SK-N-SH (cell line): ENCODE data around the gene TBC1D19.

Source experiments
- FOXM1 ChIP-seq: IDR thresholded peaks from 2 replicates; pipeline ENCODE4 v1.4.0; 2012; ENCODE audit warnings: low read depth, mild to moderate bottlenecking
- POLR2AphosphoS5 ChIP-seq: IDR thresholded peaks from 2 replicates; pipeline ENCODE4 v1.6.1; 2012; ENCODE audit warnings: low read depth, low read length
- RAD21 ChIP-seq: IDR thresholded peaks from 2 replicates; pipeline ENCODE4 v1.6.1; 2012; ENCODE audit warnings: mild to moderate bottlenecking, low read length
- RXRA ChIP-seq: IDR thresholded peaks from 2 replicates; pipeline ENCODE4 v1.4.0; 2012; ENCODE audit warnings: low read depth, mild to moderate bottlenecking, borderline replicate concordance
- TF ChIP-seq, protein P1 (sequence below): fragments of 200-600 bp; sonication (generic); IDR thresholded peaks from 2 replicates; pipeline ENCODE4 v1.6.1; 2017; ENCODE audit warnings: antibody characterized with exemption, mild to moderate bottlenecking, moderate library complexity
- TF ChIP-seq, protein P2 (sequence below): IDR thresholded peaks from 2 replicates; pipeline ENCODE4 v1.4.0; 2012; ENCODE audit warnings: low read depth
- TF ChIP-seq, protein P3 (sequence below): IDR thresholded peaks from 2 replicates; pipeline ENCODE4; 2012

DNA sequence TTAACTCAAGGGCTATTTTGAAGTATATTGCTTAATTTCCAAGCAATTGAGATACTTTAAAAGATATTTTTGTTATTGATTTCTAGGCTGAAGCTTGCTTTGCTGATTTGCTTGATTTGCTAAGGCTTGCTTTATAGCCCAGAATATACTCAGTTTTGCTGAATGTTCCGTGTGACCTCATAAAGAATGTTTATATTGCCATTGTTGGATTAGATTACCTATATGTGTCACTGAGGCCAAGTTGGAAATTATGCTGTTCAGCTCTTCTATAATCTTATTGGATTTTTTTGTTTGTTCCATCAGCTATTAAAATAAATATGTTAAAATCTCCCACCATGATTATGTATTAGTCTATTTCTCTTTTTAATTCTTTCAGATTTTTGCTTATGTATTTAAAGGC is 13.0 kb downstream of the TBC1D19 start:
- TF ChIP-seq, protein P1, sequence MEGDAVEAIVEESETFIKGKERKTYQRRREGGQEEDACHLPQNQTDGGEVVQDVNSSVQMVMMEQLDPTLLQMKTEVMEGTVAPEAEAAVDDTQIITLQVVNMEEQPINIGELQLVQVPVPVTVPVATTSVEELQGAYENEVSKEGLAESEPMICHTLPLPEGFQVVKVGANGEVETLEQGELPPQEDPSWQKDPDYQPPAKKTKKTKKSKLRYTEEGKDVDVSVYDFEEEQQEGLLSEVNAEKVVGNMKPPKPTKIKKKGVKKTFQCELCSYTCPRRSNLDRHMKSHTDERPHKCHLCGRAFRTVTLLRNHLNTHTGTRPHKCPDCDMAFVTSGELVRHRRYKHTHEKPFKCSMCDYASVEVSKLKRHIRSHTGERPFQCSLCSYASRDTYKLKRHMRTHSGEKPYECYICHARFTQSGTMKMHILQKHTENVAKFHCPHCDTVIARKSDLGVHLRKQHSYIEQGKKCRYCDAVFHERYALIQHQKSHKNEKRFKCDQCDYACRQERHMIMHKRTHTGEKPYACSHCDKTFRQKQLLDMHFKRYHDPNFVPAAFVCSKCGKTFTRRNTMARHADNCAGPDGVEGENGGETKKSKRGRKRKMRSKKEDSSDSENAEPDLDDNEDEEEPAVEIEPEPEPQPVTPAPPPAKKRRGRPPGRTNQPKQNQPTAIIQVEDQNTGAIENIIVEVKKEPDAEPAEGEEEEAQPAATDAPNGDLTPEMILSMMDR = no peak
- TF ChIP-seq POLR2AphosphoS5 (no peak), RAD21 (no peak), FOXM1 (no peak), RXRA (no peak)
- TF ChIP-seq, protein P2, sequence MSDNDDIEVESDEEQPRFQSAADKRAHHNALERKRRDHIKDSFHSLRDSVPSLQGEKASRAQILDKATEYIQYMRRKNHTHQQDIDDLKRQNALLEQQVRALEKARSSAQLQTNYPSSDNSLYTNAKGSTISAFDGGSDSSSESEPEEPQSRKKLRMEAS = no peak
- TF ChIP-seq, protein P3, sequence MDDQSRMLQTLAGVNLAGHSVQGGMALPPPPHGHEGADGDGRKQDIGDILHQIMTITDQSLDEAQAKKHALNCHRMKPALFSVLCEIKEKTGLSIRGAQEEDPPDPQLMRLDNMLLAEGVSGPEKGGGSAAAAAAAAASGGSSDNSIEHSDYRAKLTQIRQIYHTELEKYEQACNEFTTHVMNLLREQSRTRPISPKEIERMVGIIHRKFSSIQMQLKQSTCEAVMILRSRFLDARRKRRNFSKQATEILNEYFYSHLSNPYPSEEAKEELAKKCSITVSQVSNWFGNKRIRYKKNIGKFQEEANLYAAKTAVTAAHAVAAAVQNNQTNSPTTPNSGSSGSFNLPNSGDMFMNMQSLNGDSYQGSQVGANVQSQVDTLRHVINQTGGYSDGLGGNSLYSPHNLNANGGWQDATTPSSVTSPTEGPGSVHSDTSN = no peak
